Endothelial cell (in vitro differentiated cells): ENCODE results near the gene ANTKMT. TPM values are rescaled to one million over a fixed set of nuclear protein-coding genes. Genes with fewer than 3 reads are reported as not detected.

Source experiments
- DNase-seq: peaks from one replicate; pipeline ENCODE4 v3.0.0; 2021; ENCODE audit warnings: low spot score
- H3K27ac Mint-ChIP-seq: one replicate; pipeline ENCODE4 v1.8.0; 2021; ENCODE audit warnings: mixed read lengths, inconsistent platforms; ENCODE audit not compliant: unreplicated experiment
- H3K27me3 Mint-ChIP-seq: one replicate; pipeline ENCODE4 v1.8.0; 2021; ENCODE audit warnings: mild to moderate bottlenecking, moderate library complexity, mixed read lengths, inconsistent platforms; ENCODE audit not compliant: unreplicated experiment
- H3K36me3 Mint-ChIP-seq: one replicate; pipeline ENCODE4 v1.8.0; 2021; ENCODE audit warnings: mild to moderate bottlenecking, low read depth, mixed read lengths, inconsistent platforms; ENCODE audit not compliant: unreplicated experiment
- H3K4me1 Mint-ChIP-seq: one replicate; pipeline ENCODE4 v1.8.0; 2021; ENCODE audit warnings: mild to moderate bottlenecking, mixed read lengths, inconsistent platforms; ENCODE audit not compliant: unreplicated experiment
- H3K4me3 Mint-ChIP-seq: one replicate; pipeline ENCODE4 v1.8.0; 2021; ENCODE audit warnings: mild to moderate bottlenecking, mixed read lengths, inconsistent platforms; ENCODE audit not compliant: unreplicated experiment
- H3K9me3 Mint-ChIP-seq: one replicate; pipeline ENCODE4 v1.8.0; 2021; ENCODE audit warnings: mixed read lengths, inconsistent platforms; ENCODE audit not compliant: unreplicated experiment
- CTCF ChIP-seq: fragments of 200-600 bp; sonication (generic); IDR thresholded peaks from one replicate; pipeline ENCODE4 v1.5.0; 2021; ENCODE audit warnings: antibody characterized with exemption; ENCODE audit not compliant: unreplicated experiment
- total RNA-seq: library from RNA; stranded (reverse); fragmentation: NEBNext Ultra II Directional; extraction: Animal tissue kit (Norgen Biotek cat#: 25700); gene quantifications from one replicate; pipeline ENCODE4 v1.2.1, GENCODE V29; 2021; ENCODE audit not compliant: unreplicated experiment

Gene ANTKMT
- total RNA-seq, 1 donor from 2014 or later = 11.1 TPM

DNA sequence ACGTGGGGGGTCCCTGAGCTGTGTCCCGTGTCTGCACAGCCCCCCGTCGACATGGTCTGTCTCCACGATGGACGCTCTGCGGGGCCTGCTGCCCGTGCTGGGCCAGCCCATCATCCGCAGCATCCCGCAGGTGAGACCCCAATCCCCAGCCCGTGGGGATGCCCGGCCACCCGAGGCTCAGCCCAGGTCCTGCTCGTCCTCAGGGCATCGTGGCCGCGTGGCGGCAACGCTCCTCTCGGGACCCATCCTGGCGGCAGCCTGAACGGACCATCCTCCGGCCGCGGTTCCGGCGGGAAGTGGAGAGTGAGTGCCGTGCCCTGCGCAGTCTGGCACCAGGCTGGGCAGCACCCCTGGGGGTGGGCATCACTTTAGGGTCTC, 44.5 kb downstream of the ANTKMT start:
- H3K4me1 Mint-ChIP-seq = no peaks in the 10 kb centered on the region
- no peaks in the 10 kb centered on the region for H3K9me3 Mint-ChIP-seq
- no peaks in the 10 kb centered on the region for H3K36me3 Mint-ChIP-seq
- peaks cover 4% of the 10 kb centered on the region for H3K27me3 Mint-ChIP-seq
- no peak overlapping the region for H3K27ac Mint-ChIP-seq
- TF ChIP-seq CTCF = no peak
- DNase-seq = no peak
- H3K4me3 Mint-ChIP-seq = no peak overlapping the region

GRCh38 chr16:766008-766819, 45.3 kb downstream of the ANTKMT start:
- H3K4me3 Mint-ChIP-seq = no peak overlapping the region
- no peaks in the 10 kb centered on the region for H3K9me3 Mint-ChIP-seq
- no peak for DNase-seq
- TF ChIP-seq CTCF = no peak
- no peak overlapping the region for H3K27ac Mint-ChIP-seq
- H3K4me1 Mint-ChIP-seq = no peaks in the 10 kb centered on the region
- H3K27me3 Mint-ChIP-seq = peaks cover 6% of the 10 kb centered on the region
- no peaks in the 10 kb centered on the region for H3K36me3 Mint-ChIP-seq

- peaks cover 7% of the 10 kb centered on the region for H3K27me3 Mint-ChIP-seq
- no peaks in the 10 kb centered on the region for H3K4me1 Mint-ChIP-seq
- H3K36me3 Mint-ChIP-seq = no peaks in the 10 kb centered on the region
- DNase-seq = no peak
- H3K27ac Mint-ChIP-seq = no peak overlapping the region
- H3K4me3 Mint-ChIP-seq = no peak overlapping the region
- H3K9me3 Mint-ChIP-seq = no peaks in the 10 kb centered on the region
- no peak for TF ChIP-seq CTCF
Observed at GRCh38 chr16:766820-767640, 46.1 kb downstream of the ANTKMT start.

DNA sequence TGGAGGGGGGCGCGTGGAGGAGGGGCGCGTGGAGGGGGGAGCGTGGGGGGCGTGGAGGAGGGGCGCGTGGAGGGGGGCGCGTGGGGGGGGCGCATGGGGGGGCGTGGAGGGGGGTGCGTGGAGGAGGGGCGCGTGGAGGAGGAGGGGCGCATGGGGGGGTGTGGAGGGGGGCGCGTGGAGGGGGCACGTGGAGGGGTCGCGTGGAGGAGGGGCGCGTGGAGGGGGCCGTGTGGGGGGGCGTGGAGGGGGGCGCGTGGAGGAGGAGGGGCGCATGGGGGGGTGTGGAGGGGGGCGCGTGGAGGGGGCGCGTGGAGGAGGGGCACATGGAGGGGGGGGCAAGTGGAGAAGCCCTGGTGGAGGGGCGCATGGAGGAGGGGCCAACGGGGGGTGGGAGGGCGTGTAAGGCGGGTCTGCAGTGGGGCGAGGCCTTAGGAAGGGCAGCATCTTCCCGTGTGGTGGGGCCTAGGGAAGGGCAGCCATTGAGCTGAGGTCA, 46.8 kb downstream of the ANTKMT start:
- Mint-ChIP-seq H3K9me3 (no peaks in the 10 kb centered on the region), H3K4me1 (no peaks in the 10 kb centered on the region), H3K36me3 (no peaks in the 10 kb centered on the region), H3K27ac (no peak overlapping the region), H3K27me3 (peaks cover 7% of the 10 kb centered on the region), H3K4me3 (no peak overlapping the region)
- TF ChIP-seq CTCF = no peak
- no peak for DNase-seq
